Lower lobe of right lung (tissue), 2 donors: ENCODE results near the gene FMO5. TPM values are rescaled to one million over a fixed set of nuclear protein-coding genes. Genes with fewer than 3 reads are reported as not detected.

Experiments used
- ATAC-seq, 2 donors: fragments of 200-7000 bp; cut with Tn5 transposase; one replicate each; pipeline ENCODE4 v1.9.1; 2020 to 2022; ENCODE audit warnings: mild to moderate bottlenecking in 2 of 2, moderate library complexity in 2 of 2
- DNase-seq: peaks from one replicate; pipeline ENCODE4 v3.0.0-alpha.2; 2020
- H3K27ac ChIP-seq: fragments of 200-600 bp; one replicate; pipeline ENCODE4 v1.8.0; 2022
- H3K27me3 ChIP-seq: fragments of 200-600 bp; one replicate; pipeline ENCODE4 v1.8.0; 2022; ENCODE audit warnings: low read depth
- H3K36me3 ChIP-seq: fragments of 200-600 bp; one replicate; pipeline ENCODE4 v1.8.0; 2022; ENCODE audit warnings: mild to moderate bottlenecking
- H3K4me1 ChIP-seq: fragments of 200-600 bp; one replicate; pipeline ENCODE4 v1.8.0; 2022
- H3K4me3 ChIP-seq: fragments of 200-600 bp; one replicate; pipeline ENCODE4 v1.8.0; 2022; ENCODE audit warnings: mild to moderate bottlenecking
- H3K9me3 ChIP-seq: fragments of 200-600 bp; one replicate; pipeline ENCODE4 v1.8.0; 2022
- CTCF ChIP-seq: fragments of 200-600 bp; IDR thresholded peaks from one replicate; pipeline ENCODE4 v1.8.0; 2022; ENCODE audit warnings: antibody characterized with exemption, mild to moderate bottlenecking
- intact Hi-C: fragments of 100-400 bp; cut with DNase I; formaldehyde crosslinking; loops from one replicate; pipeline ENCODE4 v1.11.0; 2022
- total RNA-seq: library from RNA; stranded (reverse); fragmentation: NEBNext Ultra II Directional; extraction: Animal tissue kit (Norgen Biotek cat#: 25700); gene quantifications from one replicate; pipeline ENCODE4 v1.2.1, GENCODE V29; 2021
- donor health status: DM: no; HTN: yes; CAD: no; lungs with severe emphysema.

The FMO5 gene
- total RNA-seq, 1 donor from 2014 or later, result 106 TPM

- peaks cover 3% of the 10 kb centered on the region for H3K36me3 ChIP-seq
- H3K27ac ChIP-seq, result peak within 1 kb of the TSS; percentile 94
- H3K9me3 ChIP-seq, result no peaks in the 10 kb centered on the region
- DNase-seq (peak; percentile 98), ATAC-seq (peak; percentile 98 to 99)
- no peaks in the 10 kb centered on the region for H3K27me3 ChIP-seq
- peaks cover 25% of the 10 kb centered on the region for H3K4me1 ChIP-seq
- TF ChIP-seq CTCF, result peak; percentile 96
- peak within 1 kb of the TSS; percentile 90 for H3K4me3 ChIP-seq
- intact Hi-C loops, result loop anchor here (10.0 kb wide), 1 partner anchor 72 kb away; the partner anchor contains the start of gene CHD1L
These were observed 52.7 kb downstream of the FMO5 start, which contains the start of gene PRKAB2 for GRCh38 chr1:147172168-147173016. PRKAB2 (minus strand) TSS chr1:147172470; CDS start chr1:147172144, 326 bp downstream.

GRCh38 chr1:147171399-147172167 is 53.6 kb downstream of the FMO5 start:
- ATAC-seq, result no peak
- H3K9me3 ChIP-seq, result no peaks in the 10 kb centered on the region
- DNase-seq, result no peak
- intact Hi-C loops, result loop anchor here (10.0 kb wide), 1 partner anchor 73 kb away; the partner anchor contains the start of gene CHD1L
- H3K27me3 ChIP-seq, result no peaks in the 10 kb centered on the region
- H3K4me3 ChIP-seq, result peak overlapping the region; percentile 90
- H3K36me3 ChIP-seq, result peaks cover 12% of the 10 kb centered on the region
- peaks cover 25% of the 10 kb centered on the region for H3K4me1 ChIP-seq
- H3K27ac ChIP-seq, result peak overlapping the region; percentile 94
- TF ChIP-seq CTCF, result no peak

GRCh38 chr1:147169840-147170674 is 55.1 kb downstream of the FMO5 start:
- no peak for DNase-seq
- no peak for ATAC-seq
- no peak overlapping the region for H3K27ac ChIP-seq
- H3K9me3 ChIP-seq, result no peaks in the 10 kb centered on the region
- TF ChIP-seq CTCF, result no peak
- intact Hi-C loops, result loop anchor here (10.0 kb wide), 1 partner anchor 75 kb away; the partner anchor contains the start of gene CHD1L
- H3K27me3 ChIP-seq, result no peaks in the 10 kb centered on the region
- H3K36me3 ChIP-seq, result peaks cover 26% of the 10 kb centered on the region
- H3K4me1 ChIP-seq, result peaks cover 25% of the 10 kb centered on the region
- H3K4me3 ChIP-seq, result peak overlapping the region; percentile 90

- intact Hi-C loops, result no loop called here
- Histone ChIP-seq H3K27ac (no peak overlapping the region), H3K36me3 (peaks cover 32% of the 10 kb centered on the region), H3K9me3 (no peaks in the 10 kb centered on the region), H3K27me3 (no peaks in the 10 kb centered on the region), H3K4me1 (peaks cover 21% of the 10 kb centered on the region), H3K4me3 (no peak overlapping the region)
- DNase-seq (no peak), ATAC-seq (no peak)
- no peak for TF ChIP-seq CTCF
These were observed 56.0 kb downstream of the FMO5 start for GRCh38 chr1:147169171-147169570.

GRCh38 chr1:147168626-147169058 is 56.5 kb downstream of the FMO5 start:
- Histone ChIP-seq H3K4me1 (peaks cover 16% of the 10 kb centered on the region), H3K9me3 (no peaks in the 10 kb centered on the region), H3K36me3 (peaks cover 32% of the 10 kb centered on the region), H3K27me3 (no peaks in the 10 kb centered on the region), H3K27ac (no peak overlapping the region), H3K4me3 (no peak overlapping the region)
- ATAC-seq (no peak), DNase-seq (no peak)
- intact Hi-C loops, result no loop called here
- no peak for TF ChIP-seq CTCF
